Measurements from ENCODE around the gene RFXANK.

The RFXANK gene

DNA sequence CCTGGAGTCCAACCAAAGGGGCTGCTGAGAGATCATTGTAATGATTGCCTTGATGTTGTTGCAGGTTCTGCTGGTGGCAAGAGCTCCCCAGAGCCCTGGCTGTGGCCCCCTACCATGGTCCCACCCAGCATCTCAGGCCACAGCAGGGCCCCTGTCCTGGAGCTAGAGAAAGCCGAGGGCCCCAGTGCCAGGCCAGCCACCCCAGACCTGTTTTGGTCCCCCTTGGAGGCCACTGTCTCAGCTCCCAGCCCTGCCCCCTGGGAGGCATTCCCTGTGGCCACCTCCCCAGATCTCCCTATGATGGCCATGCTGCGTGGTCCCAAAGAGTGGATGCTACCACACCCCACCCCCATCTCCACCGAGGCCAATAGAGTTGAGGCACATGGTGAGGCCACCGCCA is 35.2 kb downstream of the RFXANK start:
- Histone ChIP-seq H3K4me1 (ENCODE audit: insufficient read depth, low read length, poor library complexity, severe bottlenecking) (no peaks in the 10 kb centered on the region), H3K9me3 (ENCODE audit: insufficient read depth, low read depth, low read length) (no peaks in the 10 kb centered on the region), H3K79me2 (ENCODE audit: insufficient read depth, low read length) (no peaks in the 10 kb centered on the region), H2AFZ (ENCODE audit: low read length) (no peak overlapping the region), H3K9ac (ENCODE audit: low read depth, low read length, poor library complexity, severe bottlenecking) (no peak overlapping the region), H3K27me3 (ENCODE audit: insufficient read depth, low read length, poor library complexity, severe bottlenecking) (no peaks in the 10 kb centered on the region), H3F3A (ENCODE audit: low read depth) (no peaks in the 10 kb centered on the region), H3K9me2 (replicated peaks; ENCODE audit: low read depth, low read length) (no peaks in the 10 kb centered on the region), H3K36me3 (ENCODE audit: insufficient read depth, low read length) (no peaks in the 10 kb centered on the region), H4K20me1 (ENCODE audit: insufficient read depth, low read length, poor library complexity, severe bottlenecking) (no peaks in the 10 kb centered on the region), H3K4me3 (ENCODE audit: low read length, poor library complexity, severe bottlenecking) (no peak overlapping the region), H3K4me2 (ENCODE audit: low read depth, low read length, poor library complexity, severe bottlenecking) (no peak overlapping the region)
- TF ChIP-seq EZH2phosphoT487 (IDR thresholded peaks at IDR 0.05; ENCODE audit: borderline replicate concordance): no peak
- TF ChIP-seq, protein P1, sequence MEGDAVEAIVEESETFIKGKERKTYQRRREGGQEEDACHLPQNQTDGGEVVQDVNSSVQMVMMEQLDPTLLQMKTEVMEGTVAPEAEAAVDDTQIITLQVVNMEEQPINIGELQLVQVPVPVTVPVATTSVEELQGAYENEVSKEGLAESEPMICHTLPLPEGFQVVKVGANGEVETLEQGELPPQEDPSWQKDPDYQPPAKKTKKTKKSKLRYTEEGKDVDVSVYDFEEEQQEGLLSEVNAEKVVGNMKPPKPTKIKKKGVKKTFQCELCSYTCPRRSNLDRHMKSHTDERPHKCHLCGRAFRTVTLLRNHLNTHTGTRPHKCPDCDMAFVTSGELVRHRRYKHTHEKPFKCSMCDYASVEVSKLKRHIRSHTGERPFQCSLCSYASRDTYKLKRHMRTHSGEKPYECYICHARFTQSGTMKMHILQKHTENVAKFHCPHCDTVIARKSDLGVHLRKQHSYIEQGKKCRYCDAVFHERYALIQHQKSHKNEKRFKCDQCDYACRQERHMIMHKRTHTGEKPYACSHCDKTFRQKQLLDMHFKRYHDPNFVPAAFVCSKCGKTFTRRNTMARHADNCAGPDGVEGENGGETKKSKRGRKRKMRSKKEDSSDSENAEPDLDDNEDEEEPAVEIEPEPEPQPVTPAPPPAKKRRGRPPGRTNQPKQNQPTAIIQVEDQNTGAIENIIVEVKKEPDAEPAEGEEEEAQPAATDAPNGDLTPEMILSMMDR (conservative IDR thresholded peaks at IDR 0.05; ENCODE audit: low read length): no peak

DNA sequence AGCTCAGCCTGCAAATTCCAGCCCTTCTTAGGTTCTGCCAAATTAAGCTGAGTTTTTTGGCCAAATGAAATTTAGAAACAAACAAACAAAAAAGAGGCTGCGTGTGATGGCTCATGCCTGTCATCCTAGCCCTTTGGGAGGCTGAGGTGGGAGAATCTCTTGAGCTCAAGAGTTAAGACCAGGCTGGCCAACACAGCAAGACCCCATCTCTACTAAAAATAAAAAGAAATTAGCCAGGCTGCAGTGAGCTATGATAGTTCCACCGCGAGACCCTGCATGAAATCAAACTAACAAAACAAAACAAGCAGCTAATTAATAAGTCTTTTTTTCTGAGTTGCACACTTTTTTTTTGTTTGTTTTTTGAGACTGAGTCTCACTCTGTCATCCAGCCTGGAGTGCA is 37.6 kb downstream of the RFXANK start:
- H3K4me1 ChIP-seq (ENCODE audit: insufficient read depth, low read length, poor library complexity, severe bottlenecking): no peaks in the 10 kb centered on the region
- H3K4me3 ChIP-seq (ENCODE audit: low read length, poor library complexity, severe bottlenecking): no peak overlapping the region
- no peaks in the 10 kb centered on the region for H3K79me2 ChIP-seq (ENCODE audit: insufficient read depth, low read length)
- H3K9ac ChIP-seq (ENCODE audit: low read depth, low read length, poor library complexity, severe bottlenecking): no peak overlapping the region
- H3K27me3 ChIP-seq (ENCODE audit: insufficient read depth, low read length, poor library complexity, severe bottlenecking): no peaks in the 10 kb centered on the region
- no peaks in the 10 kb centered on the region for H4K20me1 ChIP-seq (ENCODE audit: insufficient read depth, low read length, poor library complexity, severe bottlenecking)
- H3K9me2 ChIP-seq (replicated peaks; ENCODE audit: low read depth, low read length): no peaks in the 10 kb centered on the region
- H3K36me3 ChIP-seq (ENCODE audit: insufficient read depth, low read length): no peaks in the 10 kb centered on the region
- TF ChIP-seq, protein P1 (conservative IDR thresholded peaks at IDR 0.05; ENCODE audit: low read length): no peak
- no peak for TF ChIP-seq EZH2phosphoT487 (IDR thresholded peaks at IDR 0.05; ENCODE audit: borderline replicate concordance)
- no peak overlapping the region for H3K4me2 ChIP-seq (ENCODE audit: low read depth, low read length, poor library complexity, severe bottlenecking)
- no peaks in the 10 kb centered on the region; the same call in 1 of the 2 replicates for H3K9me3 ChIP-seq (ENCODE audit: insufficient read depth, low read depth, low read length)
- H2AFZ ChIP-seq (ENCODE audit: low read length): no peak overlapping the region
- H3F3A ChIP-seq (ENCODE audit: low read depth): no peaks in the 10 kb centered on the region

DNA sequence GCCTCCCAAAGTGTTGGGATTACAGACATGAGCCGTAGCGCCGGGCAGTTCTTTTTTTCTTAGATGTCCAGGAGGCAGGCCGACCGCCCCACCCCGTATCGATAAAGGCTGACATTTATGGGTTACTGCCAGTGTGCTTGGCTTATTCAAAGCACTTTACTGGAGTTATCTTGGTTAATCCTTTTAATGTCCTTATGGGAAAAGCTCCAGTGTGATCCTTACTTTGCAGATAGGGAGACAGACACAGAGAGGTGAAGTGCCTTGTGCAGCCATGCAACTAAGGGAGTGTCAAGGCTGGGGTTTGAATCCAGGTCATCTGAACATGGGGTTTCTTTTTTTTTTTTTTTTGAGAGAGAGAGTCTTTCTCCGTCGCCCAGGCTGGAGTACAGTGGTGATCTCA is 38.9 kb downstream of the RFXANK start:
- Histone ChIP-seq H3K79me2 (ENCODE audit: insufficient read depth, low read length) (no peaks in the 10 kb centered on the region), H3K4me2 (ENCODE audit: low read depth, low read length, poor library complexity, severe bottlenecking) (no peak overlapping the region), H4K20me1 (ENCODE audit: insufficient read depth, low read length, poor library complexity, severe bottlenecking) (no peaks in the 10 kb centered on the region), H2AFZ (ENCODE audit: low read length) (no peak overlapping the region), H3F3A (ENCODE audit: low read depth) (no peaks in the 10 kb centered on the region), H3K4me1 (ENCODE audit: insufficient read depth, low read length, poor library complexity, severe bottlenecking) (no peaks in the 10 kb centered on the region), H3K9me2 (replicated peaks; ENCODE audit: low read depth, low read length) (no peaks in the 10 kb centered on the region), H3K9me3 (ENCODE audit: insufficient read depth, low read depth, low read length) (no peaks in the 10 kb centered on the region; the same call in 1 of the 2 replicates), H3K36me3 (ENCODE audit: insufficient read depth, low read length) (no peaks in the 10 kb centered on the region), H3K27me3 (ENCODE audit: insufficient read depth, low read length, poor library complexity, severe bottlenecking) (no peaks in the 10 kb centered on the region), H3K4me3 (ENCODE audit: low read length, poor library complexity, severe bottlenecking) (no peak overlapping the region), H3K9ac (ENCODE audit: low read depth, low read length, poor library complexity, severe bottlenecking) (no peak overlapping the region)
- TF ChIP-seq EZH2phosphoT487 (IDR thresholded peaks at IDR 0.05; ENCODE audit: borderline replicate concordance): no peak
- TF ChIP-seq, protein P1 (conservative IDR thresholded peaks at IDR 0.05; ENCODE audit: low read length): no peak

Measured in Loucy (cell line).